HG03108 (cell line): Measurements from ENCODE around the gene PPP1R9A.

Source experiments
- ATAC-seq: cut with Tn5 transposase; IDR thresholded peaks from one replicate; pipeline ENCODE4 v1.9.1; 2021; ENCODE audit warnings: moderate library complexity; ENCODE audit not compliant: unreplicated experiment

The PPP1R9A gene

DNA sequence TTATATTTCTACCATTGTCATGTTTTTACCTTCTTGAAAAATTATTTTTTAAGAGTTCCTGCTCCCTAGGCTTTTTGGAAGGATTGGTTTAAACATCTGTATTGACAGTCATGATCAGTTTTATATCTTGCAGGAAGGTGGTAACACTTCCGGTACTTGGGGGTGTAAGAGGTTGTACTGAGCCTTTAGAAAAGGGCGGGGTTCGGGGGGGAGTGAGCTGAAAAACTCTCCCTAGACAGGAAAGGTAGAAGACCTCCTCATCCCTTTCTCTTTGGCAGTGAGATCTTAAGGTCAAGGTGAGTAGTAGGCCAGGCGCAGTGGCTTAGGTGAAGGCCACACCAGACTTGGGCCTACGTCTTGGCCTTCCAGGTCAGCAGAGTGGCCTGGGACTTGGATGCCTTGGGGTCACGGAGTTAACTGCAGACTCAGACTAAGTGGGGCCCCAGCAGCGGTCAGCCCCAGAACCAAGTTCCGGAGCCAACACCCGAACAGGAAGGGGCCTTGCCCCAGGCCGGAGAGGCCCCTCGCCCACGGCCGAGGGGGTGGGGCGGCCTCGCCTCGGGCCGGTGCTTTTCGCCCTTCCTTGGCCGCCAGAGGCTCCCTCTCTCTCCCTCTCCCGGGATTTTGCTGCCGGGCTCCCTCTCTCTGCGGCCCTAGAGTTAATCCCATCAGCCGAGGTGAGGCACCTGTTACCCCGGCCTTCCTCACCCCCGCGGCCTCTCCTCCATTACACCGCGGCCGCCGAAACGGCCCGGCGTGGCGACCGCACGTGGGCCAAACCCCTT is at the start of gene PPP1R9A:
Gene PPP1R9A (plus strand): TSS at position 569 of the 785 bp plus-strand sequence. CDS start 2,520 bp downstream, outside the sequence.
- no peak for ATAC-seq

DNA sequence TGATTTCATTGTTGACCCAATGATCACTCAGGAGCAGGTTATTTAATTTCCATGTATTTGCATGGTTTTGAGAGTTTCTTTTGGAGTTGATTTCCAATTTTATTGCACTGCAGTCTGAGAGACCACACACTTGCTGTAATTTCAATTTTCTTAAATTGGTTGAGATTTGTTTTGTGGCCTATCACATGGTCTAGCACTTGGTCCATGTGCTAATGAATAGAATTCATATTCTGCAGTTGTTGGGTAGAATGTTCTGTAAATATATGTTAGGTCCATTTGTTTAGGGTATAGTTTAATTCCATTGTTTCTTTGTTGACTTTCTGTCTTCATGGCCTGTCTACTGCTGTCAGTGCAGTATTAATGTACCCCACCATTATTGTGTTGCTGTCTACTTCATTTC is 36.3 kb upstream of the PPP1R9A start:
- ATAC-seq, result no peak

DNA sequence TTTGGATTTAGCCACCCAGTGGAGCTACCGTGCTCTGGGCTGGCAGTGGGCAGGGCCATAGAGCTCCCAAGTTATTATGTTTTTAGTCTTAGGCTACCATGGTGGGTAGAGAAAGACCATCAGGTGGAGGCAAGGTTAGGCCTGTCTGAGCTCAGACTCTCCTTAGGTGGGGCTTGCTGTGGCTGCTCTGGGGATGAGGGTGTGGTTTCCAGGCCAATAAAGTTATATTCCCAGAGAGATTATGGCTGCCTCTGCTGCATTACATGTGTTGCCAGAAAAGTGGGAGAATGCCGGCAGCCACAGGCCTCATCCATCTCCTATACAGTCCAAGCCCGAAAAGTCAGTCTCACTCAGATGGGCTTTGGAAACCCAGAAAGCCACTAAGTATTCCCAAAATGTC is 34.2 kb upstream of the PPP1R9A start:
- no peak for ATAC-seq

DNA sequence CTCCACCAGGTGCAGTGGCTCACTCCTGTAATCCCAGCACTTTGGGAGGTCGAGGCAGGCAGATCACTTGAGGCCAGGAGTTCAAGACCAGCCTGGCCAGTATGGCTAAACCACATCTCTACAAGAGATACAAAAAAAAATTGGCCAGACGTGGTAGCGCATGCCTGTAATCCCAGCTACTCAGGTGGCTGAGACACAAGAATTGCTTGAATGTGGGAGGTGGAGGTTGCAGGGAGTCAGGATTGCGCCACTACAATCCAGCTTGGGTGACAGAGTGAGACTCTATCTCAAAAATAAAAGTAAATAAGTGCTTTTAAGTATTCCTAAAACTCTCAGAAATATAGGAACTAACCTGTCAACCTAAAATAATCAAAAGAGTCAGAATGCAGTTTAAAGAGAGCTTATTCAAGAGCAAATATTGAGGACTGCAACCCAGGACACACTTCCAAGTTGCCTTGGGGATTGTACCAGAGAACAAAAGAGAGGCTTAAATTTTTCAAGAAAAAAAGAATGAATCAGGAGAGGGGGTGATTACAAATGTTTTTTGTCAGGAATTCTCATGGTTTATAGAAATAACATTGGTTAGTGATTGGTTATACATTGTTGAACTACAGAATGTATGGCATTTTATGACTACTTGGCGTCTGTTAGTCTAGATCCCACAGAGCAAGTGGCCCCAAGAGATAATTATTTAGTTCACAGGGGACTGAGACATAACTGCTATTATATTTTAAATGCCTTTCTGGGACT is 33.2 kb upstream of the PPP1R9A start:
- no peak for ATAC-seq

DNA sequence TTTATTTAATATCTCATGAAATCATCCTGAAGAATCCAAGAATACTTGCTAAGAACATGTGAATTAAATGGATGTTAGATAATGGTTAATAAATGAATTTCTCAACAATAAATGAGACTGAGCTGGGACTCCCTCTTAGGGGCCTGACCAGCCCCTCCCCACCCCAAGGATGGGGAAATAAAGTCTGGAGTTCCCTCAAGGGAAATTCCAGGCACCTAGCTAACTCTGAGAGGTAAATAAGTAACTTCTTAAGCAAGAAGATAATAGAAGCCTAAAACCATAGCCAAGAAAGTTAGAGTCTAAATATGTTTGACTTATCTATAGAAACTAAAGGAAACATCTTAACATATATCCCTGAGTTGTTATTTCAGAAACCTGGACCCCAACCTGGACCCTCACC is 32.2 kb upstream of the PPP1R9A start:
- no peak for ATAC-seq

DNA sequence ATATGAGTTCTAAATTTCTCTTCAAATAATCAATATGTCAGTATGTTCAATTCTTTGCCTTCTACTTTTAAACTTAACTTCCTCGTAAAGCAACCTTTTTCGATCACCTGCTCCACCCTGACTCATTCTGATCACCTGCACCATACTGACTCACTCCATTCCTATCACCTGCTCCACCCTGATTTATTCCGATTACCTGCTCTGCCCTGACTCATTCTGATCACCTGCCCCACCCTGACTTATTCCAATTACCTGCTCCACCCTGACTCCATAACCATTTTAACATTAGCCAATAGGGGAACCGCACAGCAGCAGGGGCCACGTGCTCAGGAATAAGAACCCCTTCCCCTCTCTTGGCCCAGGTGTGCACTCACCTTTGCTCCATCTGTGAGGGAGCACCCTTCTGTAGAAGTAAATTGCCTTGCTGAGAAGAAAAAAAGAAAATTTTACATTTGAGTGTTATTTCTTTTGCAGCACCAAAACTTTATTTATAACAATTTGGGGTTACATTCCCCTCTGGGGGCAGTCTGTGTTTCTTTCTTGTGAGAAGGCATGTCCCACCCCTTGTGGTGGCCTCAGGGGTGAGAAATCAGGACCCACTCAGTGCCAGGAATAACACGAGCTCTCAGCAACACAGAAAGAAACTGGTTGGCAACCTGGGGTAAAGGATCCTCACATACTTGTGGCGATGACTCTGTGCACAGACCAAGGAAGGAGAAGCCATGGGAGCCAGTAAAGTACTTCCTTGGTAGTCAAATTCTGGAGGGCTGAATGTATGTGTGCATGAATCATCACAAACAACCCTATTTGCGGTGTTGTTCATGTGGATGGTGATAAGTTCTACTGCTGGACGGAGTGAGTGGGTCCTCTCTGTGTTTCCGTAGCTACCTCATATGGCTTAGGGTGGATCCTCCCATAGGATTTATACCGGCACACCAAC is 29.4 kb upstream of the PPP1R9A start:
- ATAC-seq, result no peak

DNA sequence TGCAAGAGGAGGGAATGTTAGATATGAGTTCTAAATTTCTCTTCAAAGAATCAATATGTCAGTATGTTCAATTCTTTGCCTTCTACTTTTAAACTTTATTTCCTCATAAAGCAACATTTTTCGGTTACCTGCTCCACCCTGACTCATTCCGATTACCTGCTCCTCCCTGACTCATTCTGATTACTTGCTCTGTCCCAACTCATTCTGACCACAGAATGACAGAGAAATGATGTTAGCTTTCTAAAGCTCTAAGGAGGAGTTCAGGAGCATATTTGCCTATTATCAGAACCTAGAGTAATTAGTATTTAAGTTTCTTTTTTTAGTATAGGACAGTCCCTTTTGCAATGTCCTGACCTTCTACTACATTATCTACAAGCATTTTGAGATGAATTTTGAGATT is 24.5 kb upstream of the PPP1R9A start:
- no peak for ATAC-seq

DNA sequence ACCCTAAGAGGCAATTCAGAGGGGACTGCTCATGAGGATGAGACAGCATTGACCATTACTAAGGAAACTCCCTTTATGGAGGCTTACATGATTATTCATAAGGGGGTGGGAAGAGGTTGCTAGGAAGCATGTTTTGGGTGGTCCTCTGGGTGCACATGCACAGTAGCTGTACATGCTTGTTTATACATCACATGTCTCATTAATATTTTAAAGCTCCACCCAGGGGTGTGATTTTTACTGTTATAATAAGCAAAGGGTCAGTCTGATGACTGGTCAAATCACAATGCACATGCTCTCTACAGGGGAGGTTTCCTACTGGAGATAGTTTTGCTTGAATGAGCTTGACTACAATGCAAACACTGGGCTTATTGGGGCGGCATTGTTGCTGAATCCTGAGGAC is 23.8 kb upstream of the PPP1R9A start:
- ATAC-seq, result no peak

DNA sequence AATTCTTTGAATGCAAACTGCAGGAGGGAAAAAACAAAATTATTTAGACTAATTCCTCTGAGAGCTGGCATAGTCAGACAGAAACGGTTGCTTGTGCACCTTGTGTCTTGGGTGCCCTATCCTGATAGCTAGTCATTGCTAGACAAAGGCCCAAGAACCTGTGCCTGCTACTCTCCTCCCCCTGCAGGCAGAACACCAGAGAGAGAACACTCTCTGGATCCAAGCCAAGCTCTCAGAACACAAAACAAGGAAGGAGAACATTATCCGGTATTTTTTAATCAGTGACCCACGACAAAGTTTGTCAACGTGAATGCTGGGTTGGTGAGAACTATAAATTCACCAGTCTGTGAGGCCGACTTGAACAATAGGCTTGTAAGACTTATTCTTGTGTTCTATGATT is 18.8 kb upstream of the PPP1R9A start:
- no peak for ATAC-seq

DNA sequence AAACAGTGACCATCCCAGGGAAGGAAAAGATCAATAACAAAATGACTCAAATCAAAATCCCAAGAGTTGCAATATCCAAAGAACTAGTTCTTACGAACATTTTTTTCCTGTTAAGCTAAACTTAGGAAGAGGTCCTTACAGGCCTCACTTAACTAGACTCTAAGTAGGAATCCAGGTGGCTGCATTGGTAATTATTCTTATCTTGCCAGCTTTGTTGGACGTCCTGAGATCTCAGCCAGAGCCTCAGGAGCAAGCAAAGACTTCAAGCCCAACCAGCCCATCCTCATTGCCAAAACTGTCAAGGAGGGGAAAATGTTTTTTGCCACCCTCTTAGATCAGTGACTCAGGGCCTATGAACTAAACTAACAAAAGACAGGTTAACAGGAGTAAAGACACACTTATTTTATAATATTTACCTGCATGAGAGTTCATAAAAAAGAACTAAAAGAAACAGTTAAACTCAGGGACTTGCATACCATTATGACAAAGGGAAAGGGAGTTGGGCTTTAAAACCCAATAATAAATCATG is 18.3 kb upstream of the PPP1R9A start:
- ATAC-seq, result no peak

DNA sequence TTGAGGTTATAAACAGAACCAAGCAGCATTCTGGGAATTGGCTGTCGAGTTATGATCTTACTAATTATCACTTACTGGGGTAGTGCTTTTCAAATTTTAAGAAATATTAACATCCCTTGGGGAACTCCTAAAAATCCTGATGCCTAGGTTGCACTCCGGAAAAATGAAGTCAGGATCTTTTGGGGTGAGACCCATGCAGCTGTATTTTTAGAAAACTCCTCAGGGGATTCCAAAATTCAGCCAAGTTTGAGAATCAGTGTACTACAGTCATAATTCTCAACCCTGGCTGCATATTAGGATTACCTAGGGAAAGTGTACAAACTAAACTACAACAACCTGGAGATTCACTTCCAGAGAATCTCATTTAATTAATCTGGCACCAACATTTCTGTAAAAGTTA is 17.2 kb upstream of the PPP1R9A start:
- ATAC-seq, result no peak

DNA sequence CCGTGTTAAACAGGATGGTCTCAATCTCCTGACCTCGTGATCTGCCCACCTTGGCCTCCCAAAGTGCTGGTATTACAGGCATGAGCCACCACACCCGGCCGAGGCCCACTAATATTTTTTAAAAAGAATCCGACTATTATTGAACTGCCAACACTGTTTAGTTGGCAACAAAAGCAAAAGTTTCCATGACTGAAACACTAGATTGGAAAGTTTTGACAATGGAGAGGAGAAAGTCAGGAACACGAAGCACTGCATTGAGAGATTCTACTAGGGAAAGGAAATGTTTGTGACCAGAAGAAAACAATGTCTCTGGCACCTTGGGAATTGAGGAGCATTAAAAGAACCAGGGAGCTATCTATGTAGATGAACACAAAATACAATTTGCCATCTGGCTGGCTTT is 13.7 kb upstream of the PPP1R9A start:
- no peak for ATAC-seq

DNA sequence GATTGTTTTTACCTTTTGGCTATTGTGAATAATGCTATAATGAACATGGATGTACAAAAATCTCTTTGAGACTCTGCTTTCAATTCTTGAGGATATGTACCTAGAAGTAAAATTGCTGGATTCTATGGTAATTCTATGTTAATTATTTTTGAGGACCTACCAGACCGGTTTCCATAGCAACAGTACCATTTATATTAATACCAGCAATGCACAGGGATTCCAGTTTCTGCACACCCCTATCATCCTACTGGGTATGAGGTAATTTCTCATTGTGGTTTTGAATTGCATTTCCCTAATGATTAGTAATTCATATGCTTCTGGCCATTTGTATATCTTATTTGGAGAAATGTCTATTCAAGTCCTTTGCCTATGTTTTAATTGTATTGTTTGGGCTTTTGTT is 9.9 kb upstream of the PPP1R9A start:
- ATAC-seq, result no peak

DNA sequence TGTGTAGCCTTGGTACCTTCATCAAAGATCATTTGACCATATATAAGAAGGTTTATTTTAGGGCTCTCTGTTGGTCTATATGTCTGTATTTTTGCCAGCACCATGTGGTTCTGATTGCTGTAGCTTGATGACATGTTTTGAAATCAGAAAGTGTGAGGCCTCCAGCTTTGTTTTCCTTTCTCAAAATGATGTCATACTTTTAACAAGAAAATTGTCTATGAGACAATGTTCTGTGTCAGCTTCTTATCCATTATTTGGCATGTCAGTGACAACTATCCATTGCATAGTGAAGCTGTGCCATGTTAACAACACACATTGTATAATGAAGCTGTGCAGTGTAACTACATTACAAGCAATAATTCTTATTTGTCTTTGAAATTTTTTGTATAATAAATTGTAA is 9.1 kb upstream of the PPP1R9A start:
- no peak for ATAC-seq

DNA sequence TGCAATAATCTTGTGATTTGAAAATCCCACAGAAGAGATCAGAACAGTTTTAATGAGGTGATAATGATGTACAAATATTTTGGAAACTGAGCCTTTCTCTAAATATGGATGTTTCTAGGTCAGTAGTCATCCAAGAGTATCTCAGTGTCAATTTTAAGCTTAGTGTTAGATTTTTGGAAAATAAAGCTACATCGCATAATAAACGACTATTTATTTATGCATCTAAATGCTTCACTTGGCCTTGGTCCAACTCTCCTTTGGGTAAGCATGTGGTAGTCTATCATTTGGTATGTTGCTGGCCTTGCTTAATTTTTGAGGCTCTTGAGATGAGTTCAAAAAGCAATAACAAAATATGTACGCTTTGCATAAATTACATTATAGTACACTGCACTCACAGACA is 5.4 kb upstream of the PPP1R9A start:
- no peak for ATAC-seq

DNA sequence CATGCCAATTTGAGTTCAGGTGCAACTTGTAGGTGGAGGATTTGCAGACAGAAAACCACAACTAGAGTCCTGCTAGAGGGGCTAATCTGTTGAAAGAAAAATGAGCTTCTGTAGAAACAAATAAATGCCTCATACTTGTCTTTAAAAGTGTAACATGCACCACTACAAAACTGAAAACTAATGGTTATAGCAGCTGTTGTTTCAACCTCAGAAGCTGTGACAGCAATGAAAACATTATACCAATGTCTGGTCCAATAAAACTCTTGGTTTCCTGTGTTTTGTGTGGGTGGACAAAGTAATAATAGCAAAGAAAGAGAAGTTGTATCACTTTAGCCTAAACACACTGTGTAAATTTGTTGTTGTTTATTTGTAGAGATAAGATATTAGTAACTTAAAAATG is 3.4 kb upstream of the PPP1R9A start:
- ATAC-seq, result no peak

DNA sequence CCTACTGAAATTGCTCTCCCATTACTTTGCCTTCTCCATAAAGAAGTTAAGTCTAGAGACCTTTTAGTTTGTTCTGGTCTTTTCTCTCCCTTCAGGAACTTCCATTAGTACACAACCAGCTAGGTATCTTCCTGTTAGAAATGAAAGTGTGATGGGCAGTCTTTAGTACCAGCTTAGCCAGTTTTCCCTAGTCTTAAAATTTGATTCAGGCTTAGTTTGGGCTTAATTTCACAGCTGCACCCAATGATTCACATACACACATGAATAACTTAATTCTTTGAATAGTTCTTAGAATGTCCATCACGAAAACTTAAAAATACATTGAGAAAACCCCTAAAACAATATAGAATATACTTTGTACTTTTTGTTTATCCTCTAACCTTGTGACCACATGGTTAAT is 2.4 kb upstream of the PPP1R9A start:
- no peak for ATAC-seq

DNA sequence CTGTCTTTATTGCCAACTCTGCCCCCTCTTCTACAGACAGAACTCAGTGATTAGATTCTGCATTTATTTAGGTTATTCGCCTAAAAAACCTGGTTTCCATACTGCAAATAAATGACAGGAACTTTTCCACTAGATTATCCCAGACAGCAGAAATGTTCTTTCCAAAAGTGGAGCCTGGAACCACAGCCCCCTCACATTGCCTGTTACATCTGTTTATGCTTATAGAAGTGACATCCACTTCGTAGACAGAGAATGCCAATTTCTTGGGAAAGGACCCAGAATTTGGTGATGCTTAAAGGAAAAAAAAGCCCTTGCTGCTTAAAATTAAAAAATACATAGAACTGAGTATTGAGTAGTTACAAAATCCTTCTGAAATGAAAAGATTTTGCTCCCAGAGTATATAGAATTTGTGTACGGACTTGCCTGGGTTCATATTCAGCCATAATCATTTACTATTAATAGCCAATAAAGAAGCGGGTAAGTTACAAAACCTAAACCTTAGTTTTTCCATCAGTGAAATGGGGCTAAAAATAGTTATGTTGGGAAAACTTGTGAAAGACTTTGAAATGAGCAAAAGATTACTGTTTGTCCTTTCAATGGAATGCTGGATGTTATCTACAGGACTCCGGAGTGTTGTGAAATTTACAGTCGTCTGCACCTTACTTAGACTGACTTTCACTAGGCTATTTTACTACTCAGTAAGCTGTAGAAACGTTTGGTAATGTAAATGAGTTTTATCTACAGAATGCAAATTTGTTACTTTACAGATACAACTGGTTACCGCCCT is 1.1 kb upstream of the PPP1R9A start:
- no peak for ATAC-seq

DNA sequence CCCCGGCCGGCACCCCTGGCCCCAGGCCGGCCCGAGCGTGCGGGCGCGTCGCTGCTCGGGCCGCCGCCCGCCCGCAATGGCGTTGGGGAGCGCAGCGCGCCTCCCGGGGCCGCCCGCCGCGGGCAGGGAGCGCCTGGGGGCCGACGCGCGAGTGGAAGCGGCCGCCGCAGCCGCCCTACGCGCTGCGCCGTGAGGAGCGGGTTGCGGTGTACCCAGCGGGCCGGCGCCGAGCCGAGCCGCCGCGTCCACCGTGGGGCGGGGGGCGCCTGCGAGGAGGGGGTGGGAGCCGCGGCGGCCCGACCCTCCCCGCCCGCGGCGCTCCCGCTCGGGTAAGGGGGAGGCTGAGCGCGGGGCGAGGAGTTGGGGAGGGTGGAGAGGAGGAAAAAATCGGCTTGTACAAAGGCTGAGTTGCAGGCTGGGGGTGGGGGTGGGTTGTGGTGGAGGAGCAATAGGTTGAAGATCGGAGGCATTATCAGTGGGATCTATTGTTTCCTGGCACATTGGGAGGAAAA is 473 bp downstream of the PPP1R9A start:
- no peak for ATAC-seq
